Measurements from ENCODE around the gene OR10H2.
"Not testable (repeated sequence)": the region's sequence is repeated elsewhere in the genome, so short reads cannot be mapped to it uniquely, and the experiment has no call there.

Gene OR10H2

DNA sequence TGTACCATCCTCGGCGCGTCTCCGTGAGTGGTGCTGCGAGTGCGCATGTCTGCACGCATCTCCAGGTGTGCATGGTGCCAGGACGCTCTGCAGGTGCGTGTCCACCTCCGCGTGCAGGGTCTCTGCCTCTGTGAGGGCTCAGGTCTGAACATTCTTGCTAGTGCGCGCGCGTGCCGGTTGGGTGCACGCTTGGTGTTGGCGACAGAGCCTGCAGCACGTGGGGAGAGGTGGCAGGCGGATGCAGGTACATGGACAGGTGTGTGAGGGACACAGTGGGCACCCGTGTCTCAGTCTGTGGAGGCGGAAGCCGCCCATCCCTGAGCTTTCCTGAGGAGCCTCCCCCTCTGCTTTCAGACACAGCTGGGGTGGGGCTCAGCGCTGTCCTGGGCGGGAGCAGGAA is 4.9 kb upstream of the OR10H2 start:
- no peak for TF ChIP-seq JUND (IDR thresholded peaks at IDR 0.05; ENCODE audit: low read depth)
- DNase-seq (ENCODE audit: low read depth in 1 of 2, low spot score in 1 of 2), result no peak
- in situ Hi-C loops (cut with HindIII; ENCODE audit: low pct_unique_long_range_greater_than_20kb, low sequenced_read_pairs), result no loop called here

DNA sequence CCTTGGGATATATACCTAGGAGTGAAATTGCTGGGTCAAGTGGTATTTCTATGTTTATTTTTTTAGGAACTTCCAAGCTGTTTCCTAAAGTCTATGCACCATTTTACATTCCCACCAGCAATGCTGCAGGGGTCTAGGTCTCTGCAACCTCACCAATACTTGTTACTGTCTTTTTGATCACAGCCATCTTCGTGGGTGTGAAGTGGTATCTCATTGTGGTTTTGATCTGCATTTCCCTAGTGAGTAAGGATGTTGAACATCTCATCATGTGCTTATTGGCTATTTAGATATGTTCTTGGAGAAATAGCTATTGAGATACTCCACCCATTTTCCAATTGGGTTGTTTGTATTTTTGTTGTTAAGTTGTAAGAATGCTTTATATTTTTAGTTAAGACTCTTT is 2.7 kb downstream of the OR10H2 start:
- no peak for TF ChIP-seq JUND (IDR thresholded peaks at IDR 0.05; ENCODE audit: low read depth)
- DNase-seq (ENCODE audit: low read depth in 1 of 2, low spot score in 1 of 2), result no peak
- in situ Hi-C loops (cut with HindIII; ENCODE audit: low pct_unique_long_range_greater_than_20kb, low sequenced_read_pairs), result no loop called here

DNA sequence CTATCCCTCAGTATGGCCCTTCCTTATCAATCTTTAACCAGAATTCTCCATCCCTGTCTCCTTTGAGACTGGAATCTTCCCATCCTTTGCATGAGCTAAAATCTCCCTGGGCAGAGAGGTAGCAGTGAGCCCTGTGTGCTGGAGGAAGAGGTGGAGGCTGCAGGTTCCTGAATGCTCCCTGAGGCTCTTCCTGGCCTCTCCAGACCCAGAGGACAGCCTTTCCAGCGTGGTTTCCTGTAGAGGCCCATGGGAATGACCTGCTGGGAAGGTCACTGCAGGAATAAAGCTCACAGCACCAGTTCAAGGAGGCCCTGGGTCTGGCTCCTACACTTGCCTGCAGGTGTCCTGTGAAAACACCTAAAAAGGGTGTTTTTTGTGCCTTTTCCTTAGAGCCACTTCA is 4.6 kb downstream of the OR10H2 start:
- DNase-seq (ENCODE audit: low read depth in 1 of 2, low spot score in 1 of 2), result no peak
- no peak for TF ChIP-seq JUND (IDR thresholded peaks at IDR 0.05; ENCODE audit: low read depth)
- in situ Hi-C loops (cut with HindIII; ENCODE audit: low pct_unique_long_range_greater_than_20kb, low sequenced_read_pairs), result no loop called here

DNA sequence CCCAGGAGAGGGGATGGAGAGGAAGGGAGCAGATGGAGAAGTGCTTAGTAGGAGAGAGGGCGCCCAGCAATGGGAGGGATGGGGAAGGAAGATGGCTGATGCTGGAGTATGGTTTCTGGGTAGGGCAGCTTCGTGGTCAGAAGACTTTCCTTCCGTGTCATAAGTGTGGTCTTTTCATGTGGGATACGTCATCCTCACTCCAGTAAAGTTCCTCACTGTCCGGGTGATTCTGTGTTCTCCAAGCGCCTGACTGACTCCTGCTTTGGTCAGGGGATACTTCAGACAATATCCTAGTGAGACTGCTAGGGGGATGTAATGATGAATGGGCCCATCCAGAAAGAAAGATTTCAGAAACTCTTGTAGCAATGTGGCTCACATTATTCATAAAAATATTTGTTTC is 6.1 kb downstream of the OR10H2 start:
- in situ Hi-C loops (cut with HindIII; ENCODE audit: low pct_unique_long_range_greater_than_20kb, low sequenced_read_pairs), result no loop called here

DNA sequence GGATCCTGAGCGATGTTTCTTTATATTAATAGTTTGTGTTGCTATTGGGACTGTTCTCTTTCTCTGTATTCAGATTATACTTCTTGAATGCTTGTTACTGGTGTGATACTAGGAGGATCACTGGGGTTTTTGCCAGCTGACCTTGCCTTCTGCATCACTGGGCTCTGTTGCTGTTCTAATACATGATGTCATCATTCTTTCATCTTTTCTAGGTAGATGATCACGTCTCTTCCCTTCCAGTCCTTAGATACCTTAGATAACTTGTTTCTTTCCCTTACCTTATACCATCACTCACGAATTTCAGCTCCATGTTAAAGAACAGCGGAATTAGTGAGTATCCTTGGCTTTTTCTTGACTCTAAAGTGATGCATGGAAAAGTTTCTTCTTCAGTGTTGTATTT is 9.9 kb downstream of the OR10H2 start, which contains the start of gene OR10H3:
Gene OR10H3 (plus strand): TSS at position 264 of the 400 bp plus-strand sequence. CDS start 3,408 bp downstream, outside the sequence.
- no peak for TF ChIP-seq JUND (IDR thresholded peaks at IDR 0.05; ENCODE audit: low read depth)
- no peak for DNase-seq (ENCODE audit: low read depth in 1 of 2, low spot score in 1 of 2)
- in situ Hi-C loops (cut with HindIII; ENCODE audit: low pct_unique_long_range_greater_than_20kb, low sequenced_read_pairs), result no loop called here

More for the DNA sequence above, 6.1 kb downstream of the OR10H2 start:
- no peak for TF ChIP-seq JUND (IDR thresholded peaks at IDR 0.05; ENCODE audit: low read depth)
- no peak for DNase-seq (ENCODE audit: low read depth in 1 of 2, low spot score in 1 of 2)

DNA sequence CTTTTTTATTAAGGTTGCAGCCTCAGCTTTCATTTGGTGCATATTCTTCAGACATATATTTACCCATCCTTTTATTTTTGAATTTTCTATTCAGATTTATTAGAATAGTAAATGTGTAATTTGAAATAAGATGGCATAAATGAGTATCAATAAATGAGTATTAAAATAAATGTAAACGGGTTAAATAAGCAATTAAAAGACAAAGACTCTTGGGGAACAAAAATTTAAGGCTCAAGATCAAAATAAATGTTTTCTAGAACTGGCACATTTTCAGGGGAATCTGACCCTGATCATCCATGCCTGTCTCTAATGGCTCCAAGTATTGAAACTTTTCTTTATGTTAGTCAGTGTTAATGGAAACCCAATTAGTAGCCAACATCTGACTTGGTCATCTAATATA is 13.0 kb downstream of the OR10H2 start:
- in situ Hi-C loops (cut with HindIII; ENCODE audit: low pct_unique_long_range_greater_than_20kb, low sequenced_read_pairs), result no loop called here
- no peak for TF ChIP-seq JUND (IDR thresholded peaks at IDR 0.05; ENCODE audit: low read depth)
- no peak for DNase-seq (ENCODE audit: low read depth in 1 of 2, low spot score in 1 of 2)

DNA sequence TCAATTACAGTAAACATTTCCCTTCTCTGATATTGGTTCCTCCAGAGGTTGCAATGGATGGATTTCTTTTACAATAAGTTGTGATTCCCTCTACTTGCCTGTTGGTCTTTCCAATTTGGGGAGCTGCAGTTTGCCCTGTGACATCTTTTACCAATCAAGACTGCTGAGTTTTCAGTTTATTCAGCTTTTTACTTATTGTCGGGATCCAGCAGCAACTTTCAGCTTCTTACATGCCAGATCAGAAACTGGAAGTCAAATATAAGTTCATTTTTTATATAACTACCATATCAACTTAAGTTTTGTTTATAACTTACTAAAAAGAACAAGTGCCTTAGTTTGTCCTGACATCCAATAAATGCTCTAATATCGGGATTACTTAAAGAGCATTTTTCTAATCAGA is 20.4 kb downstream of the OR10H2 start:
- DNase-seq (ENCODE audit: low read depth in 1 of 2, low spot score in 1 of 2), result no peak
- in situ Hi-C loops (cut with HindIII; ENCODE audit: low pct_unique_long_range_greater_than_20kb, low sequenced_read_pairs), result no loop called here
- no peak for TF ChIP-seq JUND (IDR thresholded peaks at IDR 0.05; ENCODE audit: low read depth)

DNA sequence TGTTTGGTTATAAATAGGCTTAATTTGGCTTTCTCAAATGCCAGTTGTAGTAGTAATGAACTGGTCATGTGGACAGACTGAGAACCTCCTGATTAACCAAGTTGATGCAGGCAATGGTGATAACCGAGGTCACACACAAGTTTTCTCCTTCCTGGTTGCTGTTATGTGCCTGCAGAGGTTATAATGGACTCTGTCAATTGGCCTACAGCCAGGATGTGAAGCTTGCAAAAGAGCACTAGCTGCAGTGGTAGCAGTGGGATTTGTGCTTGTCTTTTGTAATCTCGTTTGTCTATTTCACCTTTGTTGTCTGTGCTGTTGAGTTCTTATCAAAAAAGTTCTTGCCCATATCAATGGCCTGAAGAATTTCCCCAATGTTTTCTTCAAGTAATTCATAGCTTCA is 30.6 kb downstream of the OR10H2 start:
- no peak for DNase-seq (ENCODE audit: low read depth in 1 of 2, low spot score in 1 of 2)
- in situ Hi-C loops (cut with HindIII; ENCODE audit: low pct_unique_long_range_greater_than_20kb, low sequenced_read_pairs), result no loop called here
- TF ChIP-seq JUND (IDR thresholded peaks at IDR 0.05; ENCODE audit: low read depth), result no peak

DNA sequence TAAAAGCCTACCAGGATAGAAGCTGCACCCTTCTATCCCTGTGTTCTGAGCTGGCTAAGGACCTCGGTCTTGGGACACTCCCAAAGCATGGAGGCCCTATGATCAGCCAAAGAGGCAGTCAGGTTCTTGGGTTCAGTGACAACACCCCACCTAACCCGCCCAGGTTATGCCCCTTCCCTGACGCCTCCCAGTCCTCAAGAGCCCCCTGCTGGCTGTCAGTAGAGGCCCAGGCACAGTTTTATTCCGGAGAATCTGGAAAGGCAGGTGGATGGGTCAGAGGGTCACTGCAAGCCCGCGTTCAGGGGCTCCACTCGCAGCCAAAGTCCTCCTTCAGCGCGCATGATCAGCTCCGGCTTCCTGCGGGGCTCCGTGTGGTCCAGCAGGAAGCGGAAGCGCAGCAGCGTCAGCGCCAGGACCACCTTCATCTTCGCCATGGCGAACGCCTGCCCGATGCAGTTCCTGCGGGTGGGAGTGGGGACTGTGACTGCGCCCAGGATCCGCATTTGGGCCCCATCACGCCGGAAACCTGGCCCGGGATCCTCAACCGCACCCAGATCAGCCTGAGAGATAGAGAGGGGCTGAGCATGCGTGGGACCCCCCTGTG is 32.2 kb downstream of the OR10H2 start:
- in situ Hi-C loops (cut with HindIII; ENCODE audit: low pct_unique_long_range_greater_than_20kb, low sequenced_read_pairs), result no loop called here

DNA sequence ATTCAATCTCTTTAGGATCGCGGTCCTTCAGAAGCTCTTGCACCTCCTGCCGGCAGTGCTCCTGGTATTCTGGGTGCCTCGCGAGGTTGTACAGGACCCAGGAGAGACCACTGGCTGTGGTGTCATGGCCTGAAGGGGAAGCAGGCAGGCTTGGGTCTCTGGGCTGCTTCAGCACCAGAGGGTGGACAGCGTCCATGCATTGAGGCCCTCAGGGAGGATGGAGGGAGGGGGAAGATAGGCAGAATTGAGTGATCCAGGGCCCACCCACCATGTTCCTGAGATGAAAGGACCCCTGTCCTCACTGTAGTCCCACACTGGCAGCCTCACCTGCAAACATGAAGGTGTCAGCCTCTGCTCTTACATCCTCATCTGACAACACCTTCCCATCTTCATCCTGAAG is 41.8 kb downstream of the OR10H2 start:
- in situ Hi-C loops (cut with HindIII; ENCODE audit: low pct_unique_long_range_greater_than_20kb, low sequenced_read_pairs), result no loop called here
- DNase-seq (ENCODE audit: low read depth in 1 of 2, low spot score in 1 of 2), result peak in 1 of 2 experiments; percentile 34
- no peak for TF ChIP-seq JUND (IDR thresholded peaks at IDR 0.05; ENCODE audit: low read depth)

More for the DNA sequence above, 32.2 kb downstream of the OR10H2 start:
- no peak for TF ChIP-seq JUND (IDR thresholded peaks at IDR 0.05; ENCODE audit: low read depth)
- no peak for DNase-seq (ENCODE audit: low read depth in 1 of 2, low spot score in 1 of 2)

DNA sequence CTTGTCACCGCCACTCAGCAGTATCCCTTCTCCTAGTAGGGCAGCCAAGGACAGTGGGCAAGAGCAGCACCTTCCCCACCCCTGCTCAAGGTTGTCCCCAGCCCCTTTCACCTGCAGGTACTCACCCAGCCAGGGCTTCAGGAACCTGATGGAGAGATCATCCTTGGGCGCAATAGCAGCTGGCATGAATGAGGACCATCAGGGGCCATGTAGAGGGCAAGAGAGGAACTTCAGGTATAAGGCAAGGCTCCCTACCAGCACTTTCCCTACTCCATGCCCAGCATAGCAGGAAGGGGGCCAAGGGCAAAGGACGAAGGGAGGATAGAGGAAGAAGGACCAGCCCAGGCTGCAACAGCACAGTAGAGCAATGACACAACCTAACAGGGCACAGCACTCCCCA is 46.3 kb downstream of the OR10H2 start:
- DNase-seq (ENCODE audit: low read depth in 1 of 2, low spot score in 1 of 2); in situ Hi-C loops (cut with HindIII; ENCODE audit: low pct_unique_long_range_greater_than_20kb, low sequenced_read_pairs): not testable (repeated sequence)

DNA sequence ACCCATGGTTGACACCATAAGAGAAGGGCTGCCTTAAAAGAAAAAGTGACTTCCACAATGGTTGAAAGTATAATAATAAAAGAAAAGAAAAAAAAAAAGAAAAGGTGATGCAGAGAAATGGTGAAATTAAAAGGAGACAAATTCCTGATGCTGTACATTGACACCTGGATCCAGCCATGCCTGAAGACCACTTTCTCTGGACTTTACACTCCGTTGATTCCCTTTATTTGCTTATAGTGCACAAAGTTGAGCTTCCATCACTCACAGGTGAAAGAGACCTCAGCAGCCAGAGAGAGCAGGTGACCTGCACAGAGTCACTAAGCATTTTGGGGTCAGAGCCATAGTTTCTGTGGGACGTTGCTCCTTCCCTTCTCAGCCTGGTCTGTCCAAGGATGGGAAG is 47.4 kb downstream of the OR10H2 start:
- no peak for DNase-seq (ENCODE audit: low read depth in 1 of 2, low spot score in 1 of 2)
- TF ChIP-seq JUND (IDR thresholded peaks at IDR 0.05; ENCODE audit: low read depth), result no peak
- in situ Hi-C loops (cut with HindIII; ENCODE audit: low pct_unique_long_range_greater_than_20kb, low sequenced_read_pairs), result no loop called here

DNA sequence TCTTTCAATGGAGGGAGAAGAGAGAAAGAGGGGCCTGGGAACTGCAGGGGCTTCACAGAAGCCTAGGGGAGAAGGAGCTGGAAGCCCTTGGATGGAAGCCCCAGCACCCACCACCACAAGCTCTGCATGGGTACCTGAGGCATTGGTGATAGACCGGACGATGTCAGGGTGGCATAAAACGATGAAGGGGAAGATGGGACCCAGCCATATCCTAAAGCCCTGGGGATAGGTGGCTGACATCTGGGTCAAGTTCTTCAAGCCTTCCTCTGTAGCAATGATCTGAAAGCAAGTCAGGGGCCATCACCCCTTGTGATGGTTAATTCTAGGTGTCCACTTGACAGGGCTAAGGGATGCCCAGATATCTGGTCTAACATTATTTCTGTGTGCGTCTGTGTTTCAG is 48.4 kb downstream of the OR10H2 start:
- DNase-seq (ENCODE audit: low read depth in 1 of 2, low spot score in 1 of 2), result no peak
- in situ Hi-C loops (cut with HindIII; ENCODE audit: low pct_unique_long_range_greater_than_20kb, low sequenced_read_pairs), result no loop called here

More for the DNA sequence above, 48.4 kb downstream of the OR10H2 start:
- TF ChIP-seq JUND (IDR thresholded peaks at IDR 0.05; ENCODE audit: low read depth), result no peak

Measured in T47D (cell line).